BJ (cell line): Measurements from ENCODE around the gene PRDM16. TPM values are rescaled to one million over a fixed set of nuclear protein-coding genes. Genes with fewer than 3 reads are reported as not detected.

ENCODE experiments used
- CTCF ChIA-PET: fragments of 350-600 bp; formaldehyde crosslinking; extraction: SDS; loops from one replicate; lab custom pipeline; 2021; ENCODE audit warnings: antibody characterized with exemption, inconsistent platforms; lab: Yijun Ruan, JAX
- POLR2A ChIA-PET: fragments of 300-600 bp; sonication (Branson Sonifier 250); formaldehyde crosslinking; extraction: SDS; loops from one replicate; lab custom pipeline; 2021; ENCODE audit warnings: antibody characterized with exemption; lab: Charles Lee
- DNase-seq: peaks from one replicate; pipeline ENCODE4 v3.0.0-alpha.2; 2011; ENCODE audit warnings: low read depth
- H3K27me3 ChIP-seq: 2 replicates; pipeline ENCODE4 v1.6.0; 2011; ENCODE audit warnings: low read length; ENCODE audit not compliant: control insufficient read depth, insufficient read depth
- H3K36me3 ChIP-seq: 2 replicates; pipeline ENCODE4 v1.5.1; 2011; ENCODE audit warnings: low read length; ENCODE audit not compliant: control insufficient read depth, insufficient read depth
- H3K4me3 ChIP-seq: 2 replicates; pipeline ENCODE4 v1.5.1; 2011; ENCODE audit warnings: low read depth, mild to moderate bottlenecking, control low read depth, low read length
- CTCF ChIP-seq: IDR thresholded peaks from 2 replicates; pipeline ENCODE4 v1.5.1; 2011; ENCODE audit warnings: low read depth, mild to moderate bottlenecking, control low read depth, inconsistent platforms, low read length, moderate library complexity; ENCODE audit not compliant: insufficient read depth
- polyA plus RNA-seq: library from polyadenylated mRNA; depleted of rRNA; stranded (reverse); fragments of >200 nt; gene quantifications from 2 replicates; pipeline ENCODE4 v1.2.3, GENCODE V29; 2011

PRDM16 gene
- polyA plus RNA-seq, 1 experiment = 0.02 TPM

GRCh38 chr1:3069491-3070308, 697 bp downstream of the PRDM16 start:
- TF ChIP-seq CTCF = peak; percentile 33
- DNase-seq = no peak
- Histone ChIP-seq H3K4me3 (peak overlapping the region; percentile 41), H3K27me3 (peaks cover 46% of the 10 kb centered on the region), H3K36me3 (no peaks in the 10 kb centered on the region)
- ChIA-PET POLR2A (no interaction called here), CTCF (interaction anchor here (1.1 kb wide), 1 partner anchor 354 kb away, joined by 3 read pairs; no protein-coding TSS in a partner anchor)

- ChIA-PET CTCF (interaction anchor here (1.1 kb wide), 1 partner anchor 353 kb away, joined by 3 read pairs; no protein-coding TSS in a partner anchor), POLR2A (no interaction called here)
- DNase-seq = no peak
- H3K36me3 ChIP-seq = no peaks in the 10 kb centered on the region
- peak overlapping the region; percentile 41 for H3K4me3 ChIP-seq
- peaks cover 41% of the 10 kb centered on the region for H3K27me3 ChIP-seq
- TF ChIP-seq CTCF = no peak
Measured at GRCh38 chr1:3070309-3070643, 1.3 kb downstream of the PRDM16 start.

GRCh38 chr1:3070644-3071564, 1.9 kb downstream of the PRDM16 start:
- H3K36me3 ChIP-seq = no peaks in the 10 kb centered on the region
- POLR2A ChIA-PET = no interaction called here
- peaks cover 41% of the 10 kb centered on the region for H3K27me3 ChIP-seq
- no peak for DNase-seq
- CTCF ChIA-PET = interaction anchor here (1.1 kb wide), 1 partner anchor 353 kb away, joined by 3 read pairs; no protein-coding TSS in a partner anchor
- no peak for TF ChIP-seq CTCF
- no peak overlapping the region for H3K4me3 ChIP-seq

DNA sequence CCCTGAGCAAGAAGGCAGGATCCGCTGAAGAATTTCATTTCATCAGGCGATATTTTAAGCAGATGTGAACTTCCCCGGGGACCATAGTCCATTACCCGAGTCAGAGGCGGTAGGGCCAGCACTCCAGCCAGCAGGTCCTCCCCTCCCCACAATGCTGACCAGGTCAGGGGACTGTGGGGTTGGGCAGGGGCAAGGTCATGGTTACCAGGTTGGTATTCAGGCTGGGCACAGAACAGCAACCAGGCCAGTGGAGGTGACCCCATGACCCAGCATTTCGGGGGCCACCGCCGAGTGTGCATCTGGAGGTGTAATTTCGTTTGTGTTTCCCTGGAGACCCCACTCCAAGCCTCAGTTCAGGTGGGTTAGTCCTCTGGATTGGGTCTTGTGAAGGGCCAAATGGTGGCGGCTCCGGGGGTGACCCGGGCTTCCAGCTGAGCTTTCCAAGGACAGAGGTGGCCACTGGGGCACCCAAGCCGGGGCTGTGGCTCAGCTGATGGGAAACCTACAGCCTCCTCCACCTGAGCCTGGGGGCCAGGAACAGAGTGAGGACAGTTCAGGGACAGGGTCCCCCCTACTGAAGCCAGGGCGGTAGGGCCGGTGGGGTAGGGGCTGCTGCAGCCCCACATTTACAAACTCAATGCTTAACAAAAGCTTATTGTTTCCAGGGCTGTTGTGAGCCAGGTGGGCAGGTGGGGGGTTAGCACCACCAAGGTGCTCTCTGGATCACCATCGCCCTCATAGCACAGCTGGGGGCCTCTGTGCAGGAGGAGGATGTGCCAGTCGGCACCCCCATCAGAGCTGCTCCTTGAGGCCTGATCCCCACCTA, 2.8 kb downstream of the PRDM16 start:
- H3K27me3 ChIP-seq = peaks cover 36% of the 10 kb centered on the region
- no peaks in the 10 kb centered on the region for H3K36me3 ChIP-seq
- DNase-seq = no peak
- H3K4me3 ChIP-seq = no peak overlapping the region
- ChIA-PET CTCF (no interaction called here), POLR2A (no interaction called here)
- no peak for TF ChIP-seq CTCF
